Activated CD4-positive, alpha-beta T cell treated with anti-CD3 and anti-CD28 coated beads, Interleukin-2, Interleukin-4, amounts not matched to agents 100 ng/mL and 50 ng/mL, durations not matched to agents 16 hours and 8 hours (primary cell): ENCODE results near the gene ENO1.
"Not testable (repeated sequence)": the region's sequence is repeated elsewhere in the genome, so short reads cannot be mapped to it uniquely, and the experiment has no call there.

Experiments
- DNase-seq: peaks from one replicate; pipeline ENCODE4 v3.0.0-alpha.2; 2020; ENCODE audit warnings: low spot score

The ENO1 gene

GRCh38 chr1:8845104-8846097, 33.1 kb downstream of the ENO1 start:
- no peak for DNase-seq

DNA sequence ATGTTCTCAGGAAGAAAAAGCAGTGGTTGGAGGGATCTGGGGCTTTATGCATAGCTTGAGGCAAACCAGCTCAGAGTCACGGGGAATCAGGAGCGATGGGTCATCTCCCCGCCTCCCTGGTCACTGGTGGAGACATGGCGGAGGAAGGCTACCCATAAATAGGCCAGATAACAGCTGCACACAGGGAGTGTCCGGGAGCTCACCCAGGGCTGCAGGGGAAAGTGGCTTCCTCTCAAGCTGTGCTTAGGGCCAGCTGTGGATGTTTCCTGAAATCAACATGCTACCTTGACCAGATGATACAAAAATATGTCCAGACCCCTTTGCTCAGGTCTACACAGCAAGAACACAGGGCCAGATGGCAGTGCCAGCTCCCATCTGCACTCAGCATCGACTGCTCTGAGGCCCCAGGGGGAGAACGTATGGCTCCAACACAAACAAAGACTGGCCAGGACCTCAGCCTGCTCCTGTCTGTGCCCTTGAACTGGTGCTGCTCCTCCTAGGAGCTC, 33.9 kb downstream of the ENO1 start:
- DNase-seq = no peak

GRCh38 chr1:8841395-8841794, 37.1 kb downstream of the ENO1 start:
- DNase-seq = no peak

DNA sequence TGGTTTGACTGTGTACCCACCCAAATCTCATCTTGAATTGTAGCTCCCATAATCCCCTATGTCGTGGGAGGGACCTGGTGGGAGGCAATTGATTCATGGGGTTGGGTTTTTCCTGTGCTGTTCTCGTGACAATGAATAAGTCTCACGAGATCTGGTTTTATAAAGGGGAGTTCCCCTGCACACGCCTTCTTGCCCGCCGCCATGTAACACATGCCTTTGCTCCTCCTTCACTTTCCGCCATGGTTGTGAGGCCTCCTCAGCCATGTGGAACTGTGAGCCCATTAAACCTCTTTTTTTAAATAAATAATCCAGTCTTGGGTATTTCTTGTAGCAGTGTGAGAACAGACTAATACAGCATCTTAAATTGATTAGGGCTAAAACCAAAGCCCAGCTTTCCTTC, 38.5 kb downstream of the ENO1 start:
- no peak for DNase-seq

- DNase-seq = no peak
Measured at GRCh38 chr1:8835941-8836643, 42.4 kb downstream of the ENO1 start.

DNA sequence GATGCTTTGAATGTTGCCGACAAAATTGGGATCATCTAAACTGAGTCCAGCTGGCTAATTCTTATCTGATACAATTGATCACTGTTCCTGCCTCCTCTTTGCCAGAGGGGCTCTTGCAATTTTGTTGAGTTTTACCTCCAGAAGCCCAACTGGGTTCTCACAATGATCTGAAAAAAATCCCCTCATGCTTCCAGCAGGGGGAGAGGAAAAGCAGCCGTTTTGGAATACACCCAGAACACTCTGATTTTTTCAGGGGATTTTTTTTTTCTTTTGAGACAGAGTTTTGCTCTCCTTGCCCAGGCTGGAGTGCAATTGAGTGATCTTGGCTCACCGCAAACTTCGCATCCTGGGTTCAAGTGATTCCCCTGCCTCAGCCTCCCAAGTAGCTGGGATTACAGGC, 47.1 kb downstream of the ENO1 start:
- no peak for DNase-seq

GRCh38 chr1:8830732-8831131, 47.8 kb downstream of the ENO1 start:
- not testable (repeated sequence) for DNase-seq

- DNase-seq = no peak
Measured at GRCh38 chr1:8825985-8826481, 52.5 kb downstream of the ENO1 start.

- no peak for DNase-seq
Measured at GRCh38 chr1:8823295-8823664, 55.2 kb downstream of the ENO1 start.

DNA sequence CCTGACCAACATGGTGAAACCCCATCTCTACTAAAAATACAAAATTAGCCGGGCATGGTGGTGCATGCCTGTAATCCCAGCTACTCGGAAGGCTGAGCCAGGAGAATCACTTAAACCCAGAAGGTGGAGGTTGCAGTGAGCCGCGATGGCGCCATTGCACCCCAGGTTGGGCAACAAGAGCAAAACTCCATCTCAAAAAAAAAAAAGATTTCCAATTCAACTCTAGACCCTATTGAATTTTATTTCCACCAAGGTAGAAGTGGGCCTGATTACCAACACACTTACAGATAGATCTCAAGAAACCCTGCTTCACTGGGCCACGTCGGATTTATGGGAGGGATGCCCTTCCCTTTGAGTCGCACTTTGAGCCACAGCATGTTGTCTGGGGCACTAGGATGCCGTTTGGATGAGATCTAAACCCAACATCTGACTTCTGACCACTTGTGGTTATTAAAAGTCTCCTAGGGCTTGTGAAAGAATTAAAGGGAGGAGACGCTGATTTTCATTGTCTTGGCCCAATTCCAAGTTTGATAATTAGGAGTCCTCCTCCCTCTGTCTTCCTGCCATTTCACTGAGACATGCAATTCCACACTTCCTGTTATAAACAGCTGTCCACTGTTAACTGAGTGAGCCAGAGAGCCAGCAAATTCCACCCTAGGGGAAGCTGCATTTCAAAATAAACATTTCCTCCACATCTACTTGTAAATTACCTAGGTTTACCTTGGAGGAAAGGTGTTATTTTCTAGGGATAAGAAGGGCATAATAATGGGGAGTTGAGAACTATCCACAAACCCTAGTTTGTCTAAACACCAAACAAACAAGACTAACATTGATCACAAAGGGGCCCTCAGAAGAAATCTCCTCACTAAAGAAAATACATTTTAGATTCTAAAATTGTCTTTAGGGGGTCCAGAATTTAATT, 55.9 kb downstream of the ENO1 start:
- no peak for DNase-seq

DNA sequence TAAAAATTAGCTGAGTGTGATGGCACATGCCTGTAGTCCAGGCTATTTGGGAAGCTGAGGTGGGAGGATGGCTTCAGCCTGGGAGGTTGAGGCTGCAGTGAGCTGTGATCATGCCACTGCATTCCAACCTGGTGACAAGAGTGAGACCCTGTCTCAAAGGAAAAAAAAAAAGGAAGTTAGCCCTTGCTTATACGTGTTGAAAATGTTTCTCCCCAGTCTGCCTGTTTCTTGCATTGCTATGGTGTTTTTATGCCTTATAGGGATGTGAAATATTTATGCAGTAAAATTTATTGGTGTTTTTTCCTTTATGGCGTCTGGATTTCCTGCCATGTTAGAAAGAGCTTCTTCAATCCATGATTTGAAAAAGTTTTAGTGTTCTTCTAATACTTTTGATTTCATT, 57.4 kb downstream of the ENO1 start:
- no peak for DNase-seq

GRCh38 chr1:8818789-8819188, 59.7 kb downstream of the ENO1 start:
- DNase-seq = not testable (repeated sequence)

DNA sequence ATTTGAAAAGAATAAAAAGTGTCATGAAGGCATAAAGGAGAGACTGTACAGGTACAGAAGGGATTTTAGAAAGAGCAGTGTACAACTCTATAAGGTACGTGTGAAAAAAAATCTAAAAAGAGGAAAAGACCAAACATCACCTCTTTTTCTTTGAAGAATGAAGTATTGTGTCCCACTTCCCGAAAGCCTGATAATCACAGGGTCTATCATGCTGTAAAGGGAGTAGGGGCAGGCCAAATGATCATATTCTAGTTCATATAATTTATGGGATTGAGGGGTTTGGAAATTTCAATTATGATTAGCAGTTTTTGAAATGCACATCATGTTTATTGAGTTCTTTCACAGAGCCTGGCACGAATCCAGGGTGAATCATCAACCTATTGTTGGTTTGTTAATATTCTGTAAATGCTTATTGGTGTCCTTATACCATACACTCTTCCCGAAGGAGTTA, 60.1 kb downstream of the ENO1 start:
- DNase-seq = no peak

DNA sequence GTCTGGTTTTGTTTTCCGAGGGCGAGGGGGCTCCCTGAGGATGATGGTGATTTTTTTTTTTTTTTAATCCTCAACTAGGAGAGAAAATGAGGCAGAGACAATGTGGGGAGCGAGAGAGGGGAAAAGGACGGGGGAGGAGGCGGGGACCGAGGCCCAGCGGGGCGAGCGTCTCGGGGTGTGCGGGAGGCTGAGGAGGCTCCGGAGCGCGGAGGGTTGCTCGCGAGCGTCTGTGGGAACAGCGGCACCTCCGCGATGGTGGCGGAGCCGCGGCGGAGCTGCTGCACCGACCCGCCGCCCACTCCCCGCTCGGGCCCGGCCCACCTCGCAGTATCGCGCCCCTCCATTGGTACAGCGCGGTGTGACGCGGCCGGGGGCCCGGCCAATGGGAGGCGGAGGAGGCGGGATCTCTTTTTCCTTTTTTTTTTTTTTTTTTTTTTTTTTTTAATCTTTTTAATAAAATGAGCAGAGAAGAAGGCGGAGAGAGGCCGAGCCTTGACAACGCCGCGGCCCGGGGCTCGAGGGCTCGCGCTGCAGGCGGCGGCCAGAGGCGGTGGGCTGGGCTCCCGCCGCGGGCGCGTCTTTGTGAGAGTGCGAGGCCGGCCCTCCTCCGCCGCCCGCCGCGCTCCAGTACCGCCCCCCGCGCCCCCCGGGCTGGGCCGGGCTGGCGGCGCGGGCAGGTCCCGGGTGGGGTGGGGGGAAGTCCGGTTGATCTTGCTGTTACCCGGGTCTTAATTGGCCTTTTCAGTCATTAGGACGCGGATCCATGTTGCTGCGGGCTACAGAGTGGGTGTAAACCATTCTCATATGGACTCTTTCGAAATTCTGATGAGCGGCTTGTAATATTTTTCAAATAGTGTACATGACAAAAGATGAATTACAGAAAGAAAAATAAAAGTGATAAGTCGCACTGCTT, 60.8 kb downstream of the ENO1 start, which contains the start of gene RERE:
Gene RERE (minus strand): TSS at position 229 of the 913 bp plus-strand sequence.
- DNase-seq = peak; percentile 94

DNA sequence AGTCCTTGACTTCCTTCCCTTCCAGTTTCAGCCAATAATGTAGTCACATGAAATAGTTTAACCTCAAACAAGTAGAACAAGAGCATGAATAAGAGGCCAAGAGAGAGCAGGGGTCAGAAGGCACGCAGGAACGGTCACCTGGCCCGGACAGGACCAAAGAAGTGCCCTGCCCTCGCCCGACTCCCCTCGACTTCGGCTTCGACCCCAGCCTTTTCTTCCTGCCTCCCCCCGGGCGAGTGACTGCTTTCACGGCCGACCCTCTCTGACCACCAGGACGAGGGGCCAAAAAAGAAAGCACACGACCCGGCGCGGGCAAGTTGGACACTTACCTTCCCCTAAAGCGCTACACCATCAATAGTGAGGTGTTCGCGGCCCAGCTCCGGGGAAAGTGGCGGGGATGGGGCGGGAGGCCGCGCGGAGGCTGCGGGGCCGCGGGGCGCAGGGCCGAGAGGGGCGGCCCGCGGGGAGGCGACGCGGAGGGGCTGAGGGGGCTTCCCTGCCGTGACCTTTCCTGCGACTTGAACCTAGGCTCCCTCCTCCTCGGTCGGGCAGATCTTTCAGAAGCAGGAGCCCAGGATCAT, 61.6 kb downstream of the ENO1 start:
- peak; percentile 12 for DNase-seq

DNA sequence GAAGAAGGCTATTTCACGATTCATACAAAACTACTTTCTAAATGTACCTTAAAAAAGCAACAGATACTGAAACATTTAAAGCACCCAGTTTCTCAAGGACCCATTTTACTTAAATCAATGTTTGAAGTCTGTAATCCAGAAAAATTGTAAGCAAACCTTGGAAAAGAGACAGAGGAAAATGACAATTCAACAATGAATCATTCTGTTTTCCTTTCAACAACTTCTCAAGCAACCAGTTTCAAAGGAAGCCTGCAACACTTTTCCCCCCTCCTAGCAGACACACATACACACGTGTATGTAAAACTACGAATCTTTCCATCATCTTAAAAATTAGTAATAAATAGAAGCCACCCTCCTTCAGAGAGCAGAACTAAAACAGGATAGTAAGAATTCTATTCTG, 62.2 kb downstream of the ENO1 start:
- no peak for DNase-seq

DNA sequence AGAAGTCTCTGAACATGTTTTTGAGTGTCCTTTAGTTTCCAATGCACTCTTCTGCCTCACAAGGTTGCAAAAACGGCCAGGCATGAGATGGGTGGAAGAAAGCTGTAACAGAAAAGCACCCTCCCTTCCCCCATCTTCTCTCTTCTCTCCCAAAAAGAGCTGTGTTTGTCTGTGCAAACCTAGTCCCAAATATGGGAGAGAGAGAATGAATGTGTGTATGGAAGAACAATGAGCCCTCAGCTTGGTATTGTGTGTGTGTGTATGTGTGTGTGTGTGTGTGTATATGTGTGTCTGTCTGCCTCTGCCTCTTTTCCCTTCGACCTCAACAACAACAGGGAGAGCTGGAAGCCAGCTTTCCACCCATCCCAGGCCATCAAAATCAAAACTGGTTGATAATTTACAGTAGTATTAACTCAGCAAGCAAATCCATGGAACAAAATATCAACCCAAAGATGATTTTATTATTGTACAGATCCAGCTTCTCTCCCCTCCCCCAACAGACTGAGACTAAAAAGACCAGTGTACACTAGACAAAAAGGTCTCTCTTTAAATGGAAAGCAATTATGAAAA, 62.8 kb downstream of the ENO1 start:
- no peak for DNase-seq

GRCh38 chr1:8814865-8815264, 63.6 kb downstream of the ENO1 start:
- DNase-seq = no peak

GRCh38 chr1:8813991-8814390, 64.5 kb downstream of the ENO1 start:
- DNase-seq = peak; percentile 9
